Measurements from ENCODE around the gene RFX2.

Gene RFX2

DNA sequence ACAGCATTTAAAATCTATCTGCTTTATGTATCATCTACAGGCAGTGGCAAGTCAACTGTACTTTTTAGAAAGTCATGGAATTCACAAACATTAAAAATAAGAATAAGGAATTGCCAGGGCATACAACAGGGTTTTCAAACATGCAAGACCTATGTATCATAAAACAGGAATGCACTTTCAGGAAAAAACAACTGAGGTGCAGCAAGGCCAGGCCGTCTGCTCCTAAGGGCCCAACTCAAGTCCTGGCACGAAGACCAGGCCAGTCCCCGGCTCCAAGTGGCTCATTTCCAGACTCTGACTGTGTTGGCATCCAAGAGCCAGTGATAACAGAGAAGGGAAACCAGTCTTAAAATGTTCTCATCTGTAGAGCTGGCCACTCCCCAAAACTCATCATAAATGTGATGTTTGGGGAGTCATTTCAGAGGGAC lies 7.1 kb downstream of the RFX2 start:
- no peak for DNase-seq

DNA sequence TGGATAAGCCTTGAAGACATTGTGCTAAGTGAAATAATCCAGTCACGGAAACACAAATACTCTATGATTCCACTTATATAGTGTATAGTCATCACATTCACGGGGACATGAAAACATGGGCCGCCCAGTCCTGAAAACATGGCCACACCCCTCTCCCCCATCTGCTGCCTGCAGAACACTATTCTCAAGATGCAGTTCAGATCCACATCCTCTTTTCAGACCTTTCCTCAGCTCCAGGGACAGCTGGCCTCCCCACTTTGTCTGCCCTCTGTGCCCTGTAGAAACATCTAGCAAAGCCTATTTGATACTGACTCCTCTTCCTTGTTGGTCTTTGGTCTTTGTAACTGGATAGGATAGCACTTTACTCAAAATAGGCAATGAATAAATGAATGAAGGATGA lies 8.3 kb downstream of the RFX2 start:
- DNase-seq: no peak

DNA sequence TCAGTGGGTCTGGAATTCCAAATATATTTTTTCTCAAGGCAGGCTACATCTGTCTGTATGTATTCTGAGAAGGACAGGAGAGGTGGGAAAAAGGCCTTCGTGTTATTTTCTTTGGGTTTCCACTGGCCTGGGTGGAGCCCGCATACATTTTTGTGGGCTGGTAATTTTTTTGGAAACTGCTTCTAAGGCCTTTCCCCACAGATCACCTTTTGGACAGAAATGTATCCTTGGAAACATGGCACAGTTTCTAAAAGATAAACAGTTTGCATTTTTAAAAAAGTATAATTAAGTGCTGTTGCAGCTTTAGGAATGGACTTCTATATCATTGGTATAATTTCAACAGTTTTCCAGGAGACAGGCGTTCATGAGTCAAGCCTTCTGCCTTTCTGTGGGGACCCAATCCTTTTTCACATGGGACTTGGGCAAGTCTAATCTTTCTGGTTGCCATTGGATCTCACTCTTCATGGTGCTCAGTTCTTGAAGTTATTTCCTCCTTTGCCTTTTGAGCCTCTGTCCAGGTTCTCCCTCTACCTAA lies 8.9 kb downstream of the RFX2 start:
- no peak for DNase-seq

DNA sequence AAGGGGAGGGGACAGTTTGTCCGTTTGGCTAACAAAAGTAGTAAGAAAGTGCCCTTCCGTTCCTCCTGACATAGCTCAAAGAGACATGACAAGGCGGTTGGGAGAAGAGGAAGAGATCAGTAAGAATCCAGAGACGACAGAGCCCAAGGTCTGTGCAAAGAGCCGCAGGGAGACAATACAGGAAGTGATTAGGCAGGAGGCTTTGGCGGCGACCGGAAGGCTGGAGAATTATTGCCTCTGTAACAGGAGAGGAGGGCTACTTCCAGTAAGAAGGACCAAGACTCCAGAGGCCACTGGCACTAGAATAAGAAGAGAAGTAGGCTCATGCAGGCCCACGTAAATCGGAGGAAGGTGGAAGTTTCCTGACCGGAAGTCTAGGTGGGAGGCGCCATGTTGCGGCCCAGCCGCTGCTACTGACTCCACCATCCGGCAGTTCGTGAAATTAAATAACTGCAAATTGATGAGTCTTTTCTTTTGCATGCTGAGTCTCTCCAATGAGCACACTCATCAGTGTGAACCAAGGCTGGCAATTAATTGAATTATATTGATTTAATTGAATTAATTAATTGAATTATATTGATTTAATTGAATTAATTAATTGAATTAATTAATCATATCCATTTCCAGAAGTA lies 9.9 kb downstream of the RFX2 start:
- DNase-seq: peak; percentile 80

DNA sequence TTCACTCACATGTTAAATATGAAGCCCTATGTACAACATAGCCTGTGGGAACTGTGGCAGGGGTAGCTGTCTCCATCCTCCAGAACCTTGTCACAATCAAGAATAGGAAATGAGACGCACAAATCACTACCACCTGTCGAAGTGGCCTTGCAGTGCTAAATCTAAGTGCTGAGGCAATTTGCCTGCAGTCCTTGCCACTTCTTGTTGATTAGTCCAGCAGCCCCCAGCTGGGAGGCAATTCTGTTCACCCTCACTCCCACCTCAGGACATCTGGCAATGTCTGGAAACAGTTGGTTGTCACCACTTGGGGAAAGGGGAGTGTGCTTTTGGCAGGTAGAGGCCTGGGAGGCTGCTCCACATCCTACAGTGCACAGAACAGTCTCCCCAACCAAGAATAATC lies 10.7 kb downstream of the RFX2 start:
- DNase-seq: no peak

DNA sequence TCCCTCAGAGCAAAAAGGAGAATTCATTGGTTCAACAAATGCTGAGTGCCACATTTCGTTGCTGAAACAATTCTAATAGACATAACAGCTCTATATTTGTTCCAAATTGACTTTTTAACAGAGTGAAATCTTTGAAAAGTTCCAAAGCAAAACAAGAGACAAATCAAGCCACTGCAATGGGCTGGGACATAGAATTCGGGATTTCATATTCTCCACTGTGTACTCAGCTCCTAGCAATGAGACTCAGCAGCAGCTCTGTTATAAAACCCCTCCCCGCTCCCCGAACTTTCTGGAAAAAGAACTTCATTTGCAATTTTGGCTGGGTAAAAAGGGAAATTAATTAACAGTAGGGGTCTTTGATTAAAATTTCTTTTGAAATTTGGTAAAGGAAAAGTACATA lies 11.3 kb downstream of the RFX2 start:
- no peak for DNase-seq

DNA sequence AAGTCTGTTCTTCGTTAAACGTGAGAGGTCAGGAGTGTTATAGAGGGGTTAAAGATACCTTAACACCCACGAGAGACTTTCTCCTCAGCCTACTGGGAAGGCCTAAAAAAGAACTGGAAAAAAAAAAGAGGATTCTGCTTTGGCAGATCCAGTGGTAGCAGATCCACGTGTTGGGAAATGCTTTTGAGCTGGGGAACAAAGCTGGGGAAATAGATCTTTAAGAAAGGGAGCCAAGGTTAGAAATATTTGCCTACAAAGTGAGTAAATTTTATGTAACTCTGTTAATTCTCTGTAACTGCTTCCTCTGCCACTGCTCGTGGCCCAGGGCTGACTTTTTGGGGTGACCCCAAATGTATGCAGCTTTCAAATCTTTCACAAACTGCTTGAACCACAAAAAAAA lies 11.7 kb downstream of the RFX2 start:
- DNase-seq: no peak

DNA sequence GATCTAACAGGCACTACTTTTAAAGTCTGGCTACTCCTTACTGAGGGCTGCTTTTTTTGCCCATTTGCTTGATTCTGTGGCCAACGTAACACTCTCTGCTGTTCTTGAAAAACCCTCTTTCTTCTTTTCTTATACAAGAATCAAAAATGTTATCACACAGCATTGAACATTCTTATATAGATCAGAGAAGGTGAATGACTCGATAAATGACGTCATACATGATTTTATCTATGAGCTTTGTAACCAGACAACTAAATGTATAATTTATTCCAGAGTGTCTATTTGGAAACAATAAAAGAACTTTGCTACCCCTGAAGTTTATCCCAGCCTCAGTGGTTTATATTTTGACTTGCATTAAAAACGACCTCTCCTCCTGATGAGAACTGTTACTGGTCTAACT lies 12.4 kb downstream of the RFX2 start:
- DNase-seq: no peak

DNA sequence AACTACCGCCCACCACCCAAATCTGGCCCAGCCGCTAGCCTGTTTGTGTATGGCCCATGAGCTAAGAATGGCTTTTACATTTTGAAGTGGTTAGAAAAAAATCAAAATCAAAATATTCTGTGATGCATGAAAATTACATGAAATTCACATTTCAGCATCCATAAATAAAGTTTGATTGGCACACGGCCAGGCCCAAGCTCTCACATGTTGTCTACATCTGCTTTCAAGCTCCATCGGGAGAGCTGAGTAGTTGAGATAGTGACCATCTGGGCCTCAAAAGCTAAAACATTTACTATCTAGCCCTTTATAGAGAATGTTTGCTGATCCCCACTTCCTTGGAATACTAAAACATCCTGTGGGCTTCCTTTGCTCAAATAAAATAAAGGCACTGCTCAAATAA lies 14.5 kb downstream of the RFX2 start:
- DNase-seq: peak; percentile 38

DNA sequence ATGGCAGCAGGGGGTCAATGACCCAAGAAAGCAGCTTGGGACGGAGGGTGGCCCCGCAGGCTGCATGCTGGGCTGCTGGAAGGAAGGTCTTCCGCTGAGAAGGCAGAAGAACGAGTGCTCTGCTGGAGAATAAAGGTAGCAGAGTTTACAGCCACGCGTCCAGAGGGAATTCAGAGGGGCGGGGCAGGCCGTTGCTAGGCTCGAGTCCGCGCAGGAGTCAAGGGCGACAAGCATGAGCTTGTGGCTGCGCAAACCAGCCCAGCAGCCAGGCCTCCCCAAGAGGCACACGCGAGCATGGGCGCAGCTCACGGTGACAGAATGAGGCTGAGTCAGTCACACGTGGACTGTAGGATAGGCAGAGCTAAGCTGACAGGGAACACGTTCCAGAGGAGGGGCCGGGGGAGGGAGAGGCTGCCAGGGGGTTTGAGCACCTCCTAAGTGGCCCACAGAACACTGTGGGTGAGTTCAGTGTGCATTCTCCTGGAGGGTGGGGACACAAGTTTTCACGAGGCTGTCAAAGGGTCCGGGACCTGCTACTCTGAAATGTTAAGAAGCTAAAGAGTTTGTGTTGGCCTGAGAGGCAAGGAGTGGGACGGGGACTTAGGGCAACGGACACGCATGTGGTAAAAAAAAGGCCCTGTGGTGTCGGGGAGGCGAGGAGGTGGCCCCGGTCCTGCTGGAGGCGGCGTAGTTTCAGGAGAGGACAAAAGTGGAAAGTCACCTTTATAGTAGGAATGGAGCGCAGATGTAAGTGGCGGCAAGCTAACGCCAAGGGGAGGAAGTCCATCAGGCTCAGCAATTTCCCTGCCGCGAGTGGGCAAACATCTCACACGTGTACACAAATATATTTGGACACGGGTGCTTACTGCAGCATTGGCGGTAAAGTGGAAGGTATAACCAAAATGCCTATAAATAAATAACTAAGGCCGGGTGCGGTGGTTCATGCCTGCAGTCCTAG lies 17.7 kb downstream of the RFX2 start:
- no peak for DNase-seq

DNA sequence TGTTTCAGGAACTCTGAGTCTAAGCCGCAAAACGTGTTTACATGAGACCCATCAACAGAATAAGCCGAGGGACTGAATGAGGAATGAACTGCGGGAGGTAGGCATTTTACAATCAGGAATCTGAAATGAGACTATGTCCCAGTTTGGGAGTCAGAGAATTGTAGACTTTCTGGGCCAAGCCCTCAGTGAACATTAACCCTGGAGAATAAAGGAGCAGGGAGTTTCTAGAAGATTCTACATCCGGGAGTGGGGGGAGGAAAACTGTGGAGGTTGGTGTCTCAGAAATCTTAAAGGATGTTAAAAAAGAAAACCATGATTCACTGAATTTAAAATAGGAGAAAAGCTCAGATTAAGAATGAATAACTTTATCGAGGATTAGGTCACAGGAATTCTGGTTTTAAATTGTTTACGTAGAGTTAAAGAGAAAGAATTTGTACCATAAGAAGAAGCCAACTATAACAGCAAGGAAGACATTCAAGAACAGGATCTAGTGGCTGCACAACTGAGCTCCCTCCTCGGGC lies 18.5 kb downstream of the RFX2 start:
- DNase-seq: no peak

DNA sequence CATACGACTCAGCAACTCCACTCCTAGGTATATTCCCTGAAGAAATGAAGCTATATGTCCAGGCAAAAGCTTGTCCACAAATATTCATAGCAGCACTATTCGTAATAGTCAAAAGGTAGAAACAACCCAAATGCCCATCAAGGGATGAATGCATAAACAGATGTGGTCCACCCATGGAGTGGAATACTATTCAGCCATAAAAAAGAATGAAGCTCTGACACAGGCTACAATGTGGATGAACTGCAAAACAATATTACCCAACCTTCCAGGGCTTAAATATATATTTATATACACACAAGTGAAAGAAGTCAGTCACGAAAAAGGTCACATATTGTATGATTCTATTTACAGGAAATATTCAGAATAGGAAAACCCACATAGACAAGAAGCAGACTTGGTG lies 19.7 kb downstream of the RFX2 start:
- no peak for DNase-seq

DNA sequence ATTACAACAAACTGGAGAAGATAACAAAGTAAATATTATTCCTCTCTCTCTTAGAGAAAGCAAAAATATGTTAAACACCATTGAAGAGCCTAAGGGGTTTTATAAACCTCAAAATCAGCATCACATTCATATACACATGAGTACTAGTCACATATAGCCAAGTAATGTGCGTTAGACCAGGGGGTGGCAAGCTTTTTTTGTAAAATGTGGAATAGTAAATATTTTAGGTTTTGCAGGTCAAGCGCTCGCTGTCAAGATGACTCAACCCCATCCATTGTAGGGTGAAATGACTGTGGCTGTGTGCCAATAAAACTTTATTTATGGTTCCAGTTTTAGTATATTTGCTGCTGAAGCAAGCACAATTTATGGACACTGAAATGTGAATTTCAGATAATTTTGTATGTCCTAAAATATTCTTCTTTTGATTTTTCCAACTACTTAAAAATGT lies 21.7 kb downstream of the RFX2 start:
- no peak for DNase-seq

DNA sequence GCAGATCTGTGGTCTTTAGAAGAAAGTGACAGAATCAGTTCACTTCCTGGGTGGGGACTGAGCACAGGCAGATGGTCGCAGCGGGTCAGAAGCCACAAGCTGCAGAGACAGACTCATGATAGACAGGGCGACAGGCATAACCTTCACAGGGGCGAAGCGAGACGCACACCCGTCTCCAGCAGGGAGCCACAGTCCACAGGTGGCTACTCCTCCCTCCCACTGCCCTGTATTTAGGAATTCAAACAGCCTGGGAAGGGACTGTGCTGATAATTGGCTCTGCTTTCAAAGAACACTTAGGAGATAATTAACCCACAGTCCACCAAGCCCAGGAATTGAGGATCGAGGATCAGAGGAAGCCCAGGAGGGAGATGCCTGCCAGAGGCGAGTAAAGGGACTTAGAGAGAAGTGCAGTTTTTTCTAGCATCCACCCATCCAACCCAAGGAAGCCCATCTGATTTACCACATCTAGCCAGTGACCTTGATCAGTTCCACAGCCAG lies 23.2 kb downstream of the RFX2 start:
- no peak for DNase-seq

DNA sequence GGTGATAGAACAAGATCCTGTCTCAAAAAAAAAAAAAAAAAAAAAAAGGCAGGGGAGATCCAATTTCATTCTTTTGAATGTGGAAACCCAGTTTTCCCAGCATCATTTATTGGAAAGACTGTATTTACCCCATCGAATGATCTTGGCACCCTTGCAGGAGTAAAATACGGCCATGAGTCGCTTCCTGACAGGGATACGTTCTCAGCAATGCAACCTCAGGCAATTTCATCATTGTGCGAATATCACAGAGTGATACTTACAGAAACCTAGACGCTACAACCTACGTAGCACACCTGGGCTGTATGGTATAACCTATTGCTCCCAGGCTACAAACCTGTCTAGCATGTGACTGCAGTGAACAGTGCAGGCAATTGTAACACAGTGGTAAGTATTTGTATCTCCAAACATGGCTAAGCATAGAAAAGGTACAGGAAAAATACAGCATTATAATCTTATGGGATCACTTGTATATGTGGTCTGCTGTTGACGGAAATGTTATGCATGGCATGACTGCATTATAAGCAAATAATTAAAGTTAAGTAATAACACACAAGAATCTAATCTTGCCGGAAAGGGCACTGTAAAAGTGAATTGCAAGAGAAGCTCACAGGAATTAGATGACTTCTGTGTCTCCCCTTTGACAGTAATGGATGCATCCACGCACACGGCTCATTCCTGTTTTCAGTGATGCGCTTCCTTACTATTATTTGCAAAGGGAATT lies 24.1 kb downstream of the RFX2 start:
- no peak for DNase-seq

DNA sequence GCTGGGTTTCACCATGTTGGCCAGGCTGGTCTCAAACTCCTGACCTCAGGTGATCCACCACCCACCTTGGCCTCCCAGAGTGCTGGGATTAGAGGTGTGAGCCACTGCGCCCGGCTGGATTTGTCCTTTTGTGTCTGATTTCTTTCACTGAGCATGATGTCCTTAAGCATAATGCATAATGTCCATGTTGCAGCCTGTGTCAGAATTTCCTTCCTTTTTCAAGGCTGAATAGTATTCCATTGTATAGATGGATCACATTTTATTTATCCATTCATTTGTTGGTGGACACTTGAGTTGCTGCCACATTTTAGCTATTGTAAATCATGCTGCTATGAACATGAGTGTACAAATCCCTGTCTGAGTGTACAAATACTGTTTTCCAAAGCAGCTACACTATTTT lies 25.5 kb downstream of the RFX2 start:
- DNase-seq: no peak

DNA sequence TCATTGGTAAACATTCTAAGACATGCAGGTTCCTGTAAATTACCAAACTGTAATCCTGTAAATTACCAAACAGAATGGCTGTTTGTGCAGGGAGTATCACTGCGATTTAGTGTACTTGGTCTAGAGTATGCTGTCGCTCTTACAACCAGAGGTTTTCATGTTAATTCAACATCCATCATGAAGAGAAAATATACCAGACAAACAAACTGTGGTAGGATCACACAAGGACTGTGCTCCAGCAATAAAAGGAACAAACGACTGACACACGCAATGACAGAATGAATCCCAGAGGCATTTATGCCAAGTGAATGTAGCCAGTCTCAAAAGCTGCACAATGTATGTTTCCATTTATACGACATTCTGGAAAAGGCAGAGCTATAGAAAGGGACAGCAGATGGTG lies 31.2 kb downstream of the RFX2 start:
- no peak for DNase-seq

DNA sequence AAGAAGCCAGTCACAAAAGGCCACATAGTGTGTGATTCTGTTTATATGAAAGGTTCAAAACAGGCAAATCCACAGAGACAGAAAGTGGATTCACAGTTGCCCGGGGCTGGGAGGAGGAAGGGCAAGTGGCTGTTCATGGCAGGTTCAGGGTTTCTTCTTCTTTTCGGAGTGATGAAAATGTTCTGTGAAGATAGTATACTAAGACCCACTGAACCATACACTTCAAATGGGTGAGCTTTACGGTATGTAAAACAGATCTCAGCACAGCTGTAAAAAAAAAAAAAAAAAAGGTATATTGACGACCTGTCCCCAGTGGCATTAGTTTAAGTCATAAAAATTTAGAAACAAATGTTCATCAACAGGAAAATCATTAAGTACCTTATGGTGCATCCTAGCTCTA lies 32.2 kb downstream of the RFX2 start:
- DNase-seq: no peak

DNA sequence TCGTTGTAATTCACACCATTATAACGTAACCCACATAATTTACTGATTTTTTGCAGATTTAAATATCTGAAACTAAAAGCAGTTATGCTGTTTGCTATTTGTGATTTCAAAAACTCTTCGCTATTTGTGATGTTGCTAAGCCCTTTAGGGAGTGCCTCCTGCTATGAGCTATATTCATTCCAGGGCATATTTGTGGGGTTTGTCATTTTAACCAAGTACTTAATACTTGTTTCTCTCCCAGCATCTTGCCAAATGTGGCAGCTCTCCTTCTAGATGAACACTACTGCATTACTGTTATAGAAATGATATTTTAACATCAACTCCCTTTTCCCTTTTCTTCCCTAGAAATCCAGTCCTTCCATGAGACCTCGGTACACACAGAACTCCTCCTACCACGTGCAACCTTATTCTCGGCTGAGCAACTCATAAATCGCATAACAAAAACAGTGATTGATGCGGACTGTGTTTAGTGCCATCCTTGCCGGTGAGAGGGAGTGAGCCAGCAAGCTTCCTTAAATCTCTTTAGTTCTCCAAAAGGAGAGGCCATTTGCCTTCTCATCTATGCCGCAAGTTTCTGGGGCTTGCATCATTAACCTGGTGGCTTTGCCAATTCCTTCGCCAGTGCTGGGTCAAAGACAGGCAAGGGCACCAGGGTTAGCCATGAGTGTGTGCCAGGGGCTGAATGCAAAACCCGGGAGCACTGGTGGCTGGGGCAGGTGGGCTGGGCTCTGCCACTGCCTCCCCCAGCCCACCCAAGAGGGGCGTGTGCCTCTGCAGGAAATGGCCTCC lies 33.4 kb downstream of the RFX2 start:
- no peak for DNase-seq

DNA sequence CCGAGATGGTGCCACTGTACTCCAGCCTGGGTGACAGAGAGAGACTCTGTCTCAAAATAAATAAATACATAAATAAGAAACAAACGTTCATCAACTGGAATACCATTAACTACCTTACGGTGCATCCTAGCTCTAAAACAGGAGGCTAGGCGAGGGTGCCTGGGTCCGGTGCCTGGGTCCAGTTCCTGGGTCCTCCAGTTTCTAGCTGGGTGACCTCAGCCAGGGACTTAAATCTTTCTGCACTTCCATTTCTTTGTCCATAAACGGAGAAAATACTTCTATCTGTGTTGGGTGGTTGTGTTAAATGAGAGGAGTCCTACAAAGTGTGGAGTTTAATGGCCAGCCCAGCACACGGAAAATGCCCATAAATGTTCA lies 34.0 kb downstream of the RFX2 start:
- no peak for DNase-seq

DNA sequence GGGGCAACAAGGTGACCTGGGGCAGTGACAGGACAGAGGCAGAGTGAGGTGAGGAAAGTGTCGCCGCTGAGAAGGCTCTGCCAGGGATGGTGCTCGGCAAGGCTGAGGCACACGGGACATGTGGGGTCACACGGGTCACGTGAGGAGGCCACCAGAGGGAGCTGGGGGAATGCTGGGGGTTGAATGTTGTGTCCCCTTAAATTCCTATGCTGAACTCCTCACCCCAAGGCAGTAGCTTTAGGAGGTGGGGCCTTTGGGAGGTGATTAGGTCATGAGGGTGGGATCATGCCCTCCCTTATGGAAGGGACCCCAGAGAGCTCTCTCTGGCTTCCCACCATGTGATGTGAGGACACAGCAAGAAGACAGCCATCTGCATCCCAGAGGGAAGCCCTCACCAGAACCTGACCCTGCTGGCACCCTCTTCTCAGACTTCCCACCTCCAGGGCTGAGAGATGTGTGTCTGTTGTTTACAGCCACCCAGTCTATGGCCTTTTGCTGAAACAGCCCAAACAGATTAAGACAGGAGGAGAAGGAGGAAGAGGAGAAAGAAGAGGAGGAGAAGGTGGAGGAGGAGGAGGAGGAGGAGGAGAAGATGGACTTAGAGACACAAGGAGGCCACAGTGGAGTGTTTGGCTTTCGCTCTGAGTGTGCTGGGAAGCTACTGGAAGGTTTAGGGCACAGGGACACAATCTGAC lies 35.4 kb downstream of the RFX2 start:
- DNase-seq: no peak
